Measurements from ENCODE around the gene DRC3.
"Not testable (repeated sequence)": the region's sequence is repeated elsewhere in the genome, so short reads cannot be mapped to it uniquely, and the experiment has no call there.

The DRC3 gene

GRCh38 chr17:17938388-17939107 is 34.1 kb upstream of the DRC3 start:
- Histone ChIP-seq H3K36me3 (ENCODE audit: control insufficient read depth, insufficient read depth, low read length) (no peaks in the 10 kb centered on the region), H3K4me3 (replicated peaks; ENCODE audit: low read depth, low read length) (no peak overlapping the region), H3K27me3 (replicated peaks; ENCODE audit: control insufficient read depth, insufficient read depth, low read length) (no peaks in the 10 kb centered on the region)
- no peak for TF ChIP-seq CTCF (IDR thresholded peaks at IDR 0.05; ENCODE audit: insufficient read depth, low read length, poor library complexity, severe bottlenecking)
- DNase-seq (ENCODE audit: extremely low read depth, insufficient read length), result no peak

- DNase-seq (ENCODE audit: extremely low read depth, insufficient read length); H3K36me3 ChIP-seq (ENCODE audit: control insufficient read depth, insufficient read depth, low read length); H3K27me3 ChIP-seq (replicated peaks; ENCODE audit: control insufficient read depth, insufficient read depth, low read length); H3K4me3 ChIP-seq (replicated peaks; ENCODE audit: low read depth, low read length): not testable (repeated sequence)
Observed at GRCh38 chr17:17939941-17940340, 32.7 kb upstream of the DRC3 start.

GRCh38 chr17:17940441-17940911 is 32.2 kb upstream of the DRC3 start:
- no peak for DNase-seq (ENCODE audit: extremely low read depth, insufficient read length)
- Histone ChIP-seq H3K4me3 (replicated peaks; ENCODE audit: low read depth, low read length) (no peak overlapping the region), H3K36me3 (ENCODE audit: control insufficient read depth, insufficient read depth, low read length) (no peaks in the 10 kb centered on the region), H3K27me3 (replicated peaks; ENCODE audit: control insufficient read depth, insufficient read depth, low read length) (no peaks in the 10 kb centered on the region)
- TF ChIP-seq CTCF (IDR thresholded peaks at IDR 0.05; ENCODE audit: insufficient read depth, low read length, poor library complexity, severe bottlenecking), result no peak

GRCh38 chr17:17941015-17941414 is 31.6 kb upstream of the DRC3 start:
- H3K36me3 ChIP-seq (ENCODE audit: control insufficient read depth, insufficient read depth, low read length), result no peaks in the 10 kb centered on the region
- no peak for DNase-seq (ENCODE audit: extremely low read depth, insufficient read length)
- TF ChIP-seq CTCF (IDR thresholded peaks at IDR 0.05; ENCODE audit: insufficient read depth, low read length, poor library complexity, severe bottlenecking), result no peak
- H3K4me3 ChIP-seq (replicated peaks; ENCODE audit: low read depth, low read length), result no peak overlapping the region
- no peaks in the 10 kb centered on the region for H3K27me3 ChIP-seq (replicated peaks; ENCODE audit: control insufficient read depth, insufficient read depth, low read length)

- DNase-seq (ENCODE audit: extremely low read depth, insufficient read length), result no peak
- H3K27me3 ChIP-seq (replicated peaks; ENCODE audit: control insufficient read depth, insufficient read depth, low read length), result no peaks in the 10 kb centered on the region
- TF ChIP-seq CTCF (IDR thresholded peaks at IDR 0.05; ENCODE audit: insufficient read depth, low read length, poor library complexity, severe bottlenecking), result no peak
- no peak overlapping the region for H3K4me3 ChIP-seq (replicated peaks; ENCODE audit: low read depth, low read length)
- H3K36me3 ChIP-seq (ENCODE audit: control insufficient read depth, insufficient read depth, low read length), result no peaks in the 10 kb centered on the region
Observed at GRCh38 chr17:17942846-17943245, 29.8 kb upstream of the DRC3 start.

GRCh38 chr17:17943281-17943984 is 29.2 kb upstream of the DRC3 start:
- no peak for DNase-seq (ENCODE audit: extremely low read depth, insufficient read length)
- H3K4me3 ChIP-seq (replicated peaks; ENCODE audit: low read depth, low read length), result no peak overlapping the region
- no peak for TF ChIP-seq CTCF (IDR thresholded peaks at IDR 0.05; ENCODE audit: insufficient read depth, low read length, poor library complexity, severe bottlenecking)
- H3K36me3 ChIP-seq (ENCODE audit: control insufficient read depth, insufficient read depth, low read length), result no peaks in the 10 kb centered on the region
- no peaks in the 10 kb centered on the region for H3K27me3 ChIP-seq (replicated peaks; ENCODE audit: control insufficient read depth, insufficient read depth, low read length)
